Raji (cell line): Measurements from ENCODE around the gene KMT2B.

Source experiments
- POLR2A ChIP-seq: IDR thresholded peaks from 2 replicates; pipeline ENCODE4 v1.6.1; 2011; ENCODE audit warnings: low read depth, low read length, control low read depth; ENCODE audit not compliant: insufficient read depth

Gene KMT2B

GRCh38 chr19:35708391-35708790 lies 9.4 kb upstream of the KMT2B start:
- TF ChIP-seq POLR2A, result no peak

DNA sequence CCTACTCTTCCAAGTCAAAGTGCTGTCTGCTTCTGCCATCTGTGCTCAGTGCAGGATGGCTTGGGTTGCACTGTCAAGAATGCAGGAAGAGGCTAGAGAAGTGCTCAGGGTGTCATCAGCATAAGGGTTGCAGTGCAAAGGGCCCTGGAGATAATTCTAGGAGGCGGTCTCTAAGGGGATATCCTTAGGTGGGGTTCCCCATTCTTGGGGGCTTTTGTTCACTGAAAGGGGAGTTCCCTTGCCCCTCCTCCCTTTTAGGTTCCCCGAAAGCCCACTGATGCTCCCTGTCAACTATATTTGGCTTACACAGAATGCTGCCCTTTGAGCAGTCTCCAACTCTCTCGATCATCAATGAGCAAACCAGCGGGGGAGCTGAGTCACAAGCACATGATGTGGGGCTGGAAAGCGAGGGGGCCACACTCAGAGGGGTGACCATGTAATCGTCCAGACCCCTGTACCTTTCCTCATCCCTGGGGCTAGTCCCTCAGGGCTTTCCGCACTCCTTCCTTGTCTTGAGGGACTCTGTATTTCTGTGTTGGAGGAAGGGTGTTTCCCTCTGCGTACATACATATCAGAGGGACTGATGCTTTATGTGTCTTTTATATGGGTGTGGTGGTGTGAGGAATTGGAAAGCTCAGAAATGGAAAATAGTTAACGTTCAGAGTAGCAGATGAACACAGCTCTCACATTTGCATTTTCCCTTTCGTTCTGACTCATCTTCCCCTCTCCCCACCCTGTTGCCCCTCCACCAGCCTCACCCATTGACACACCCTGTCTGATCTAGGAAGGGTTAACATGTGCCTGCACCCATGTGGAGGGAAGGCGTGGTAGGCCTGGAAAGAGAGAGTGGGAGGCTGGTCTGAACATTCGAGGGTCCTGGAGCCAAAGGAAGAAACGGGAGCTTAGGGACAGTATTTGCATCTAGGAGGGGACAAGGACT lies 6.7 kb upstream of the KMT2B start:
- TF ChIP-seq POLR2A, result no peak; the same call in none of the 2 replicates

DNA sequence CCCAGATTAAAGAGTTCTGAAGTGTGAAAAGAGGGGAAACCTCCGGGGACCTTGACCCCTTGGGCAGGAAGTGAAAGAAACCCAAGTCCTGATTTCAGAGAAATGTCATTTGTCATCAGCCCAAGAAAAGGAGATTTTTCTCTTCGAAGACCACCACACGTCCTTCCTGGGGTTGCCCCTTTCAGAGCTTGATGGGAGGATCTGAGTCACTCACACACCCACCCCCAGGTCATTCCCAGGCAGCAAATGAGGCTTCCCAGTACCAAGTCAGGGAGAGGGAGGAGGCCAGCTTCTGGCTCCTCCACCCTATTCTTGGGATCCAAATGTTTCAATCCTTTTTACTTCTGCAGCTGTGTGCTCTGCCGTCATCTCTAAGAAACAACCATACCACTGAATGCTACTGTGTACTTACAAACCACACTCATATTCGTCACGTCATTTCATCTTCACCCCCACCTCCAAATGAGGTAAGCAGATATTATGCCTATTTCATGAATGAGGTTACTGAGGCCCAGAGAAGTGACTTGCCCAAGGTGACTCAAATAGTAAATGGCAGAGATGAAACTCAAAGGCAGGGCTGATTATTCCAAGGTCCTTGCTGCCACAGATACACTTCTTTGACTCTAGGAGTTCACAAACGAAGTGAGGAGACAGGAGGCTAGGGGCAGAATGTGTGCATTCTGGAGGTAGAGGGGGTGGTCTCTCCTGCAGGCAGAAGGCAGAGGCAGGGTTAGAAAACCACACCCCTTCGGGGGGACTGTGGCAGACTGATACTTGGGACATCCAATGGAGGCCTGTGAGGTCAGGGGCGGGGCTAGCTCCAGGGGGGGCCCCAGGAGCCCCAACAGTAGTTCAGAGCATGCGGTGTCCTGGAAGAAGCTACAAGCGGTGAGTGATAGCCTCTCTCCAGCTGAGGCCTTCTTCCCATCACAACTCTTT lies 5.0 kb upstream of the KMT2B start:
- peak; percentile 82 for TF ChIP-seq POLR2A

GRCh38 chr19:35713506-35713850 lies 4.3 kb upstream of the KMT2B start:
- TF ChIP-seq POLR2A, result no peak

DNA sequence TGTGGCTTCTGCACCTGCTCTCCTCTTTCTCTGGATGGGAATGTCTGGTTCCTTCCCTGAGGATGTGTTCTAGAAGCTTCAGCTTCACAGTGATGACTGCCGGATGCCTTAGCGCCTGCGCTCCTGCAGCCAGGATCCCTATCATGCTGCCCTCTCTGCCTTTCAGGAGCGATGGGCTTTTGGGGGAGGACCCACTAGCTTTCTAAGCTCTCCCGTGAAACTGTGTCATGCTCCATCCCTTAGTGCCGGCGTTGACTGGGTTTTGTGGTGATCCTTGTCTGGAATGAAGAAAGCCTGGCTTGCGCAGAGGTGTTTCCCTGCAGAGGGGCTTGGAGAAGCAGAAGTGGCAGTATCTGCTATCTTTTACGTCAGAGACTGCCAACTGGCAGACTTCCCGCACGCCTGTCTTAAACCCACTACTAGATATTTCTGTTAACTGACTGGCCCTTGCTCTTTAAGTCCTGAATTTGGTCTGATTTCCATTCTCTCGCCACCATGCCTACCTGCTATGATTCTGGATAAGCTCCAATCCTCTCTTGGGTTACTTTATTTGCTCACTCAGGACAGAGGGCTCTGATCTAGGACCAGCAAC lies 3.8 kb upstream of the KMT2B start:
- TF ChIP-seq POLR2A, result no peak

- TF ChIP-seq POLR2A, result peak; percentile 28; the same call in 1 of the 2 replicates
These were observed 3.0 kb upstream of the KMT2B start for GRCh38 chr19:35714601-35715354.

DNA sequence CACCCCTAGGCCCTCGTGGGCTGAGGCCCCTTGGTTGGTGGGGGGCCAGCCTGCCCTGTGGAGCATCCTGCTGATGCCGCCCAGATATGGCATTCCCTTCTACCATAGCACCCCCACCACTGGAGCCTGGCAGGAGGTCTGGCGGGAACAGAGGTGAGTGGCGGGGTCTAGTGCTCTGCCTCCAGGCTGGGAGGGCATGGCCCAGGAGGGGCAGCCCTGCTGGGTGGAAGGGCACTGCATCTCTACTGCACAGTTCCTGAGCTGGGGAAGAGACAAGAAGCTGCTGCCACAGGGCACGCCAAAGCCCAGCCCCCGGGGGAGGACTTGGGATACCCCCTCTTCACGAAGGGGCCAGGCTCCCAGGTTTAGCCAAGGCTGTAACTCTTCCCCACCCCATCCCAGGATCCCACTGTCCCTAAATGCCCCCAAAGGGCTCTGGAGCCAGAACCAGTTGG lies 2.4 kb upstream of the KMT2B start:
- peak; percentile 12; the same call in 1 of the 2 replicates for TF ChIP-seq POLR2A

DNA sequence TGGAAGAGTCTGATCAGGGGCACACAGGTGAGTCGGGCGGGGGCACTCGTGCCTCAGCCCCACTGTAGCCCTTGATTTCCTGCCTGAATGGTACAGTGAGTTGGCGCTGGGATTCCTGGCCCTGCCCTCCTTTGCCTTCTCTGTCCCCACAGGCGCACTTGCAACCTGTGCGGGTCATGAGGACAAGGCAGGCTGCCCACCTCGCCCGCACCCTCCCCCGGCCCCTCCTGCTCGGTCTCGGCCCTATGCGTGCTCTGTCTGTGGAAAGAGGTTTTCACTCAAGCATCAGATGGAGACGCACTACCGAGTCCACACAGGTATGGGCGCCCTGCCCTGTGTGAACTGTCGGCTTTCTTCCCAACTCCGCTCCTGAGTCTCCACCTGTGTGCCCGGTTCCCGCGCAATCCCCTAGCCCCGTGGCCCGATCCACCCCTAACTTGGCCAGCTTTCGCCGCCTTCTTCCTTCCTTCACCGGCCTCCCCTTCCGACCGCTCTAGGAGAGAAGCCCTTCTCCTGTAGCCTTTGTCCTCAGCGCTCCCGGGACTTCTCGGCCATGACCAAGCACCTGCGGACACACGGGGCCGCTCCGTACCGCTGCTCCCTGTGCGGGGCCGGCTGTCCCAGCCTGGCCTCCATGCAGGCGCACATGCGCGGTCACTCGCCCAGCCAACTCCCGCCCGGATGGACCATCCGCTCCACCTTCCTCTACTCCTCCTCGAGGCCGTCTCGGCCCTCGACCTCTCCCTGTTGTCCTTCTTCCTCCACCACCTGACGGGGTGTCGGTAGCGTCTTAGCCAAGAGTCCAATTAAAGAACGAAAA lies 1.6 kb upstream of the KMT2B start:
- TF ChIP-seq POLR2A, result peak; percentile 2; the same call in 1 of the 2 replicates

DNA sequence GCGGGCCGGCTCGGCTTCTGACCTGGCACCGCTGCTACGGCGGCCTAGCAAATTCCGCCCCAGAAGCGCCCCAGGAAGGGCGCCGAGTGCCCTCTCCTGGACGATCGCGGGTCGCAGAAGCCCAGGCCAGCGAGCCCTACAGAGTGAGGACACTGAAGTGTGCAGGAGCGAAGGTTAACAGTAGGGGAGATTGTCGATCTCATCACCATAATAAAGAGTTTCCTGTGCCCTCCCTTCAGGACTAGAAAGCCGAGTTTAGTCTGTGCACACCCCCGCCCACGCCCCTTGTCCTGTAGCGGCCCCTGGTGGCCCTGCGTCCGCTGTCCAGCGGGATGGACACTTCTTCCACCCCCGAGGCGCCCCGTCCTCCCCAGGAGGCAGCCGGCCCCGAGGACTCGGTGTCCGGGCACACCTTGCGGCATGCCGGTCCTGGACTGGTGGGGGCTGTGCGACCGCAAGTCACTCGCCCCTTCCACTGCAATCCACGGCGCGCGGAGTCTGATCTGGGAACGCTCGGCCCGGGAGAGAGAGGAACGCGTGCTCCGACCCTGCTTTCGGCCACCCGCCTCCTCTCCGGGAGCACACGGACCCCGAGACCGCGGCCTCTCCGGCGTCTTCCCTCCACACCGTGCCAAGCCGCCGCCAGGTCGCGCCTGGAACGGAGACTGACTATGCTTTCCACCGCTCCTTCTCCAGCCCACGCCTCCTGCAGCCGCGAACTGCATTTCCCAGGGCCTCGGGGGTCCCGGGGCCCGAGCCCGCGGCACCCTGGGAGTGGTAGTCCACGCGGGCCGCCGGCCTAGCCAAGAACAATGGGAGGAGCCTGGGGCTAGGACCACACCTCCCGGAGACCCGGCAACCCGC lies 770 bp upstream of the KMT2B start:
- TF ChIP-seq POLR2A, result peak; percentile 88

- no peak for TF ChIP-seq POLR2A
These were observed 690 bp downstream of the KMT2B start for GRCh38 chr19:35718345-35719041.

DNA sequence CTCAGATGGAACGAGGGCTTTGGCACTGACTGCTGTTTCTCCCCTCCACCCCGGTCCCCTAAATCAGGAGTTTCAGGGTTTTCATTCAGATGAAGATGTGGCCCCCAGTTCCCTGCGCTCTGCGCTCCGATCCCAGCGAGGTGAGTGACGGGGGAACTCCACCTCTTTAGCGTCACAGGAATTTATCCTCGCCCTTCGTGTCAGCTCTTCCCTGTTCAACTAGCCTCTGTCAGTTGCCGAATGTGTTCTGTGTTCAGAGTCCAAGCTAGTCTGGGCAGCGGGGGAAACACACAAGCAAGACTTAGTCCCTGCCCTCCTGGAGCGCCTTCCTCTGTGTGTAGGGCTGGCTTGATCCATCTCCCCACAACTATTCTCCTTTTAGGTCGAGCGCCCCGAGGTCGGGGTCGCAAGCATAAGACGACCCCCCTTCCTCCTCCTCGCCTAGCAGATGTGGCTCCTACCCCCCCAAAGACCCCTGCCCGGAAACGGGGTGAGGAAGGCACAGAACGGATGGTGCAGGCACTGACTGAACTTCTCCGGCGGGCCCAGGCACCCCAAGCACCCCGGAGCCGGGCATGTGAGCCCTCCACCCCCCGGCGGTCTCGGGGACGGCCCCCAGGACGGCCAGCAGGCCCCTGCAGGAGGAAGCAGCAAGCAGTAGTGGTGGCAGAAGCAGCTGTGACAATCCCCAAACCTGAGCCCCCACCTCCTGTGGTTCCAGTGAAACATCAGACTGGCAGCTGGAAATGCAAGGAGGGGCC lies 1.8 kb downstream of the KMT2B start:
- no peak for TF ChIP-seq POLR2A
